Peyer's patch (tissue), 4 donors: Measurements from ENCODE around the gene ST8SIA5.

Experiments used
- POLR2A ChIP-seq, 2 donors: fragments of 450-650 bp; IDR thresholded peaks; one replicate each; pipeline ENCODE4 v1.5.1; 2017; ENCODE audit warnings: antibody characterized with exemption in 2 of 2, mild to moderate bottlenecking in 2 of 2, moderate library complexity in 2 of 2
- TF ChIP-seq, protein P1 (sequence below), 6 experiments: fragments of 450-650 bp in 4 of 6; fragments of 200-600 bp in 2 of 6; sonication (generic) in 1 of 6; IDR thresholded peaks; one replicate each; pipeline ENCODE4 v1.5.1; 2017 to 2019; ENCODE audit warnings: antibody characterized with exemption in 6 of 6, mild to moderate bottlenecking in 3 of 6, moderate library complexity in 1 of 6

DNA sequence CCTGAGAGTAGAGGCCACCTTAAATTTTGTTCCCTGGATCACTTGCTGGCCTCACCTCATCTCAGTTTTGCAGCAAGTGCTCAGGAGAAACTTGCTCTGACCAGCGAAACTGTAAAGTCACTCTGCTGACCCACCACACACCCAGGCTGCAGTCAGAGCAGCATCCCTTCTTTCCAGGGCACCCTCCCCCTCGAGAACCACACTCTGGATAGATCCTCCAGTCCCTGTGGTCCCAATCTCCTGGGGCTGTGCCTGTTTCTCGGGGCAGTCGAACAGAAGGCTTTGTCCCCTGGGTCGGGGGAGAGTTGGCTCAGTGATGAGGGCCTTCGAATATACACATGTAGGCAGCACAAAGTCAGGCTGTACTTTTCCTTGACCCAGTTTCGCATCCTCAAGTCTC, 18.4 kb downstream of the ST8SIA5 start:
- TF ChIP-seq, protein P1, sequence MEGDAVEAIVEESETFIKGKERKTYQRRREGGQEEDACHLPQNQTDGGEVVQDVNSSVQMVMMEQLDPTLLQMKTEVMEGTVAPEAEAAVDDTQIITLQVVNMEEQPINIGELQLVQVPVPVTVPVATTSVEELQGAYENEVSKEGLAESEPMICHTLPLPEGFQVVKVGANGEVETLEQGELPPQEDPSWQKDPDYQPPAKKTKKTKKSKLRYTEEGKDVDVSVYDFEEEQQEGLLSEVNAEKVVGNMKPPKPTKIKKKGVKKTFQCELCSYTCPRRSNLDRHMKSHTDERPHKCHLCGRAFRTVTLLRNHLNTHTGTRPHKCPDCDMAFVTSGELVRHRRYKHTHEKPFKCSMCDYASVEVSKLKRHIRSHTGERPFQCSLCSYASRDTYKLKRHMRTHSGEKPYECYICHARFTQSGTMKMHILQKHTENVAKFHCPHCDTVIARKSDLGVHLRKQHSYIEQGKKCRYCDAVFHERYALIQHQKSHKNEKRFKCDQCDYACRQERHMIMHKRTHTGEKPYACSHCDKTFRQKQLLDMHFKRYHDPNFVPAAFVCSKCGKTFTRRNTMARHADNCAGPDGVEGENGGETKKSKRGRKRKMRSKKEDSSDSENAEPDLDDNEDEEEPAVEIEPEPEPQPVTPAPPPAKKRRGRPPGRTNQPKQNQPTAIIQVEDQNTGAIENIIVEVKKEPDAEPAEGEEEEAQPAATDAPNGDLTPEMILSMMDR (IDR thresholded peaks at IDR 0.05), result no peak
- no peak for TF ChIP-seq POLR2A (IDR thresholded peaks at IDR 0.05)
